Stimulated activated CD4-positive, alpha-beta T cell treated with anti-CD3 and anti-CD28 coated beads, Interleukin-1b, Interleukin-23, amount 100 ng/mL, for 48 hours (primary cell): ENCODE data around the gene PATE4.
"Not testable (repeated sequence)": the region's sequence is repeated elsewhere in the genome, so short reads cannot be mapped to it uniquely, and the experiment has no call there.

Experiments used
- DNase-seq: peaks from one replicate; pipeline ENCODE4 v3.0.0-alpha.2; 2020

The PATE4 gene

GRCh38 chr11:125833016-125833415 lies at the start of gene PATE4:
Gene PATE4 (plus strand): TSS chr11:125833316. CDS start chr11:125833360, 44 bp downstream.
- DNase-seq: no peak

- no peak for DNase-seq
These were observed 48.4 kb upstream of the PATE4 start for GRCh38 chr11:125784678-125785077.

- no peak for DNase-seq
These were observed 45.3 kb upstream of the PATE4 start, which contains the start of gene PATE3 for GRCh38 chr11:125787827-125788226. Gene PATE3 (plus strand): TSS chr11:125788127. CDS start chr11:125788152, 25 bp downstream.

GRCh38 chr11:125790825-125791224 lies 42.3 kb upstream of the PATE4 start:
- no peak for DNase-seq

GRCh38 chr11:125797641-125798040 lies 35.5 kb upstream of the PATE4 start:
- DNase-seq: no peak

- DNase-seq: no peak
These were observed 33.3 kb upstream of the PATE4 start for GRCh38 chr11:125799808-125800207.

- no peak for DNase-seq
These were observed 30.7 kb upstream of the PATE4 start for GRCh38 chr11:125802387-125802786.

GRCh38 chr11:125807909-125808308 lies 25.2 kb upstream of the PATE4 start:
- DNase-seq: no peak

GRCh38 chr11:125835748-125836147 lies 2.6 kb downstream of the PATE4 start:
- no peak for DNase-seq

- no peak for DNase-seq
These were observed 9.3 kb downstream of the PATE4 start for GRCh38 chr11:125842321-125842948.

- DNase-seq: no peak
These were observed 13.1 kb downstream of the PATE4 start for GRCh38 chr11:125846188-125846587.

- DNase-seq: not testable (repeated sequence)
These were observed 24.6 kb downstream of the PATE4 start for GRCh38 chr11:125857670-125858069.

- not testable (repeated sequence) for DNase-seq
These were observed 29.7 kb downstream of the PATE4 start for GRCh38 chr11:125862786-125863185.

GRCh38 chr11:125865354-125865753 lies 32.2 kb downstream of the PATE4 start:
- DNase-seq: not testable (repeated sequence)

- no peak for DNase-seq
These were observed 36.4 kb downstream of the PATE4 start for GRCh38 chr11:125869521-125869920.

GRCh38 chr11:125871391-125872137 lies 38.4 kb downstream of the PATE4 start:
- peak; percentile 20 for DNase-seq

- DNase-seq: no peak
These were observed 39.0 kb downstream of the PATE4 start for GRCh38 chr11:125872138-125872491.

GRCh38 chr11:125873881-125874555 lies 40.9 kb downstream of the PATE4 start:
- no peak for DNase-seq

- DNase-seq: peak; percentile 42
These were observed 41.5 kb downstream of the PATE4 start for GRCh38 chr11:125874556-125875124.

GRCh38 chr11:125881291-125881690 lies 48.2 kb downstream of the PATE4 start:
- DNase-seq: no peak

GRCh38 chr11:125883375-125883774 lies 50.3 kb downstream of the PATE4 start:
- DNase-seq: no peak

GRCh38 chr11:125886997-125887372 lies 53.9 kb downstream of the PATE4 start:
- DNase-seq: peak; percentile 42
